ENCODE measurements around the gene BCL2L15. TPM values are rescaled to one million over a fixed set of nuclear protein-coding genes. Genes with fewer than 3 reads are reported as not detected.

BCL2L15 gene
- total and polyA plus RNA-seq, 2 of the 13 experiments (the other 11 are each of a cell fraction or from before 2014, with no cell fraction given) = 0.03 to 0.27 TPM

GRCh38 chr1:113928941-113929749 lies 41.8 kb upstream of the BCL2L15 start, which contains the start of gene HIPK1 (continued):
- peak; percentile 99 for TF ChIP-seq ZNF574 (CRISPR knock-in tag; IDR thresholded peaks at IDR 0.05)
- TF ChIP-seq ZSCAN30 (CRISPR knock-in tag; IDR thresholded peaks at IDR 0.05) = no peak
- TF ChIP-seq ZNF619 (CRISPR knock-in tag; IDR thresholded peaks at IDR 0.05) = no peak
- peak; percentile 54; the same call in 1 of the 2 replicates for TF ChIP-seq TOPORS (CRISPR knock-in tag; IDR thresholded peaks at IDR 0.05)
- TF ChIP-seq ARID2 (CRISPR knock-in tag; IDR thresholded peaks at IDR 0.05; ENCODE audit: borderline replicate concordance) = no peak
- TF ChIP-seq ZNF562 (CRISPR knock-in tag; IDR thresholded peaks at IDR 0.05; ENCODE audit: borderline replicate concordance) = no peak
- no peak for TF ChIP-seq SYNCRIP (IDR thresholded peaks at IDR 0.05; ENCODE audit: insufficient read depth, low read depth, low read length)
- peak; percentile 74 for TF ChIP-seq RXRB (CRISPR knock-in tag; IDR thresholded peaks at IDR 0.05; ENCODE audit: borderline replicate concordance)
- peak; percentile 83 for TF ChIP-seq TEAD3 (CRISPR knock-in tag; optimal IDR thresholded peaks at IDR 0.05; ENCODE audit: borderline replicate concordance)
- TF ChIP-seq ZNF17 (CRISPR knock-in tag; IDR thresholded peaks at IDR 0.05) = no peak
- no peak for TF ChIP-seq ZNF674 (CRISPR knock-in tag; IDR thresholded peaks at IDR 0.05; ENCODE audit: low read depth)
- TF ChIP-seq ZNF781 (CRISPR knock-in tag; IDR thresholded peaks at IDR 0.05; ENCODE audit: borderline replicate concordance, not compliant biosample characterization) = peak; percentile 33
- TF ChIP-seq ZNF784 (CRISPR knock-in tag; IDR thresholded peaks at IDR 0.05; ENCODE audit: borderline replicate concordance) = peak; percentile 60; the same call in 1 of the 2 replicates
- TF ChIP-seq ZKSCAN5 (CRISPR knock-in tag; IDR thresholded peaks at IDR 0.05) = no peak
- TF ChIP-seq ZNF251 (CRISPR knock-in tag; IDR thresholded peaks at IDR 0.05) = no peak
- TF ChIP-seq, protein P1, sequence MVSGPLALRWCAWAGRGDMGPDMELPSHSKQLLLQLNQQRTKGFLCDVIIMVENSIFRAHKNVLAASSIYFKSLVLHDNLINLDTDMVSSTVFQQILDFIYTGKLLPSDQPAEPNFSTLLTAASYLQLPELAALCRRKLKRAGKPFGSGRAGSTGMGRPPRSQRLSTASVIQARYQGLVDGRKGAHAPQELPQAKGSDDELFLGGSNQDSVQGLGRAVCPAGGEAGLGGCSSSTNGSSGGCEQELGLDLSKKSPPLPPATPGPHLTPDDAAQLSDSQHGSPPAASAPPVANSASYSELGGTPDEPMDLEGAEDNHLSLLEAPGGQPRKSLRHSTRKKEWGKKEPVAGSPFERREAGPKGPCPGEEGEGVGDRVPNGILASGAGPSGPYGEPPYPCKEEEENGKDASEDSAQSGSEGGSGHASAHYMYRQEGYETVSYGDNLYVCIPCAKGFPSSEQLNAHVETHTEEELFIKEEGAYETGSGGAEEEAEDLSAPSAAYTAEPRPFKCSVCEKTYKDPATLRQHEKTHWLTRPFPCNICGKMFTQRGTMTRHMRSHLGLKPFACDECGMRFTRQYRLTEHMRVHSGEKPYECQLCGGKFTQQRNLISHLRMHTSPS (CRISPR knock-in tag; IDR thresholded peaks at IDR 0.05; ENCODE audit: low read depth) = no peak
- peak; percentile 46; the same call in 1 of the 2 replicates for TF ChIP-seq ZFYVE20 (CRISPR knock-in tag; IDR thresholded peaks at IDR 0.05; ENCODE audit: borderline replicate concordance, low read depth)
- TF ChIP-seq, protein P2, sequence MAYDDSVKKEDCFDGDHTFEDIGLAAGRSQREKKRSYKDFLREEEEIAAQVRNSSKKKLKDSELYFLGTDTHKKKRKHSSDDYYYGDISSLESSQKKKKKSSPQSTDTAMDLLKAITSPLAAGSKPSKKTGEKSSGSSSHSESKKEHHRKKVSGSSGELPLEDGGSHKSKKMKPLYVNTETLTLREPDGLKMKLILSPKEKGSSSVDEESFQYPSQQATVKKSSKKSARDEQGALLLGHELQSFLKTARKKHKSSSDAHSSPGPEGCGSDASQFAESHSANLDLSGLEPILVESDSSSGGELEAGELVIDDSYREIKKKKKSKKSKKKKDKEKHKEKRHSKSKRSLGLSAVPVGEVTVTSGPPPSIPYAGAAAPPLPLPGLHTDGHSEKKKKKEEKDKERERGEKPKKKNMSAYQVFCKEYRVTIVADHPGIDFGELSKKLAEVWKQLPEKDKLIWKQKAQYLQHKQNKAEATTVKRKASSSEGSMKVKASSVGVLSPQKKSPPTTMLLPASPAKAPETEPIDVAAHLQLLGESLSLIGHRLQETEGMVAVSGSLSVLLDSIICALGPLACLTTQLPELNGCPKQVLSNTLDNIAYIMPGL (CRISPR knock-in tag; IDR thresholded peaks at IDR 0.05; ENCODE audit: borderline replicate concordance in 1 of 2, low read depth in 1 of 2) = peak; percentile 52 to 81; a peak in 3 of 4 replicates
- TF ChIP-seq SAP130 (CRISPR knock-in tag; IDR thresholded peaks at IDR 0.05; ENCODE audit: low read depth) = peak; percentile 97
- TF ChIP-seq CREB1 (IDR thresholded peaks at IDR 0.05) = peak; percentile 88
- peak; percentile 86 for TF ChIP-seq CREB1 (CRISPR knock-in tag; IDR thresholded peaks at IDR 0.05)
- peak; percentile 88; the same call in 1 of the 2 replicates for TF ChIP-seq MEIS2 (CRISPR knock-in tag; IDR thresholded peaks at IDR 0.05)

Measured in HepG2 (cell line).